K562 (cell line): ENCODE results near the gene DDX5. TPM values are rescaled to one million over a fixed set of nuclear protein-coding genes. Genes with fewer than 3 reads are reported as not detected.

Experiments
- BCLAF1 ChIP-seq, 2 experiments: fragments of 450-650 bp in 1 of 2; IDR thresholded peaks; 2 replicates each; pipeline ENCODE4 v1.6.1; 2011 to 2017; ENCODE audit warnings: low read depth in 2 of 2, antibody characterized with exemption in 1 of 2, borderline replicate concordance in 1 of 2, low read length in 1 of 2, mild to moderate bottlenecking in 1 of 2, mixed read lengths in 1 of 2; ENCODE audit not compliant: control insufficient read depth in 1 of 2
- CCAR2 ChIP-seq: fragments of 200-400 bp; formaldehyde crosslinking; IDR thresholded peaks from 2 replicates; pipeline ENCODE4 v1.6.1; 2017; ENCODE audit warnings: mild to moderate bottlenecking, low read depth, low read length
- CSDE1 ChIP-seq, 2 experiments: fragments of 450-650 bp; IDR thresholded peaks; 2 replicates each; pipeline ENCODE4 v1.6.1; 2016; ENCODE audit warnings: mild to moderate bottlenecking in 1 of 2
- ETV6 ChIP-seq, 3 experiments: fragments of 150-350 bp in 1 of 3; sonication (generic) in 1 of 3; formaldehyde crosslinking in 1 of 3; IDR thresholded peaks; 2 replicates each; pipeline versions ENCODE4 v1.6.1 to v1.8.0; 2014 to 2022; ENCODE audit warnings: borderline replicate concordance in 2 of 3, low read depth in 2 of 3, antibody characterized with exemption in 1 of 3, low read length in 1 of 3, mild to moderate bottlenecking in 1 of 3, missing genetic modification reagents in 1 of 3
- HBP1 ChIP-seq: fragments of 450-650 bp; formaldehyde crosslinking; IDR thresholded peaks from 2 replicates; pipeline ENCODE4 v1.4.0; 2022; ENCODE audit warnings: missing genetic modification characterization
- KHSRP ChIP-seq: fragments of 450-650 bp; IDR thresholded peaks from 2 replicates; pipeline ENCODE4 v1.6.1; 2017
- KLF6 ChIP-seq: fragments of 250-450 bp; sonication (Bioruptor Pico); IDR thresholded peaks from 2 replicates; pipeline ENCODE4 v1.4.0; 2020; ENCODE audit warnings: mild to moderate bottlenecking, moderate library complexity, borderline replicate concordance
- NFE2L1 ChIP-seq: fragments of 450-650 bp; IDR thresholded peaks from 2 replicates; pipeline ENCODE4 v1.6.1; 2016; ENCODE audit warnings: missing genetic modification characterization, low read depth, mild to moderate bottlenecking, missing compliant biosample characterization, moderate library complexity, borderline replicate concordance
- POLR2A ChIP-seq: fragments of 450-650 bp; conservative IDR thresholded peaks from 2 replicates; pipeline ENCODE4 v1.6.1; 2016
- POLR2AphosphoS5 ChIP-seq: IDR thresholded peaks from 2 replicates; pipeline ENCODE4 v1.6.1; 2011; ENCODE audit warnings: mild to moderate bottlenecking, low read depth, low read length, moderate library complexity; ENCODE audit not compliant: control insufficient read depth, insufficient read depth
- SMC3 ChIP-seq: conservative IDR thresholded peaks from 2 replicates; pipeline ENCODE4 v1.6.1; 2011; ENCODE audit warnings: low read depth, low read length, improper control_type of control experiment; ENCODE audit not compliant: insufficient read depth
- SRSF7 ChIP-seq: fragments of 200-400 bp; formaldehyde crosslinking; optimal IDR thresholded peaks from 2 replicates; pipeline ENCODE3; 2017; ENCODE audit warnings: mild to moderate bottlenecking, low read depth, low read length
- ZBTB8A ChIP-seq: fragments of 450-650 bp; IDR thresholded peaks from 2 replicates; pipeline ENCODE4 v1.6.1; 2018; ENCODE audit warnings: mild to moderate bottlenecking, moderate library complexity; ENCODE audit not compliant: partially characterized antibody
- ZNF57 ChIP-seq: fragments of 450-650 bp; formaldehyde crosslinking; IDR thresholded peaks from 2 replicates; pipeline ENCODE4 v1.4.0; 2020; ENCODE audit warnings: mild to moderate bottlenecking, moderate library complexity
- polyA plus RNA-seq, 8 experiments: library from polyadenylated mRNA; depleted of rRNA in 4 of 8; stranded (reverse) in 5 of 8; unstranded in 3 of 8; fragments of >200 nt; fragmentation: Nextera tagmentation in 2 of 8; fragmentation: Illumina TruSeq in 1 of 8; extraction: Ambion mirVana in 2 of 8; extraction: Trizol in 1 of 8; gene quantifications; 2 replicates each; pipeline versions ENCODE4 v1.2.1 to v1.2.3, GENCODE V29; 2011 to 2014; ENCODE audit warnings: inconsistent platforms in 1 of 8, missing spikeins in 1 of 8
- total RNA-seq, 7 experiments: library from RNA; depleted of rRNA in 6 of 7; stranded (reverse); fragments of >200 nt in 6 of 7; fragmentation: Illumina TruSeq in 2 of 7; extraction: Trizol in 2 of 7; gene quantifications; 2 replicates each; pipeline versions ENCODE4 v1.2.1 to v1.2.3, GENCODE V29; 2011 to 2021; ENCODE audit warnings: low replicate concordance in 1 of 7
- TF ChIP-seq, protein P1 (sequence below): sonication (generic); formaldehyde crosslinking; IDR thresholded peaks from 2 replicates; pipeline ENCODE4 v1.9.0; 2022; ENCODE audit warnings: mild to moderate bottlenecking, missing genetic modification reagents
- TF ChIP-seq, protein P2 (sequence below), 2 experiments: fragments of 450-650 bp; IDR thresholded peaks; 2 replicates each; pipeline ENCODE4 v1.6.1; 2018; ENCODE audit warnings: mild to moderate bottlenecking in 2 of 2, low read depth in 1 of 2; ENCODE audit not compliant: partially characterized antibody in 2 of 2

DDX5 gene
- total and polyA plus RNA-seq, 9 of the 15 experiments (the other 6 are each of a cell fraction or from before 2014, with no cell fraction given) = 306 to 1,639 (median 604) TPM

DNA sequence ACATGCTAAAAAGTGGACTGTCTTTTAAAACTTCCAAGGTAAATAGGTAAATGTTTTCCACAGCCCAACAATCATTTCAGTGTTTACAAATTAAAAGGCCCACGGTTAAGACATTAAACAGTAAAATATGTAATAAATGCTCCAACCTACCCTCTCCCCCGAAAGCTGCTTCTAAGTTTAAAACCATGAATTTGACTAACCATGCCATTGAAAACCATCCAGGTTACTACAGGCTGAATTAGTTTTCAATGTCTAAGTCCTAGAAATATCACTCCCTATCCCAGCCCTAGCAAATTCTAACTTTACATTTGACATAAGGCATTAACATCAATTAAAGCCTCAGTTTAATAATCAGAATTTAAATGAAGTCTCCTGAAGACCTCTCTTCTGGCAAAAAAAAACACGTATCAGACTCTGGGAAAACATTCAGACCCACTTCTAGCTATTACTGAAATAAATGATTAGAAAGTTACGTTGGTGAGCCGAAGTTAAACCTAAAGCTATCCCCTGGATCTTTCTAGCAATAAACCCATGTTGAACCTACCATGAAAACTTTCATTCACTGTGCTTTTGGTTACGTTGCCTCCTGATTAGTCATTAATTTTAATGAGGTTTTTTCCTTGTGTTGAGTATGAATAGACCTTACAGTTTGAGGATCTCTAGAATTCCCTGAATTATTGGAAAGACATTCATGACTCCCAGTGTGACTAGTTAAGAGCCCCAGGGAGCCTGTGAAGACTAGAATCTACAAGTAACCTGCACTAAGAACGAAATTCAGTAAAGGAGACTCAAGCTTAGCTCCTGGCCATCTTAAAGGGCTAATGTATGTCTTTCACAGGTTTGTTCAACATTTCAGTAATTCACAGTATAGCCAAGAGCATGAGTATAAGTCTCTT lies 7.5 kb downstream of the DDX5 start (continued):
- TF ChIP-seq SMC3 = no peak
- TF ChIP-seq BCLAF1 (IDR thresholded peaks at IDR 0.05; ENCODE audit: borderline replicate concordance in 1 of 2, control insufficient read depth in 1 of 2, low read depth in 2 of 2, low read length in 1 of 2) = peak in 1 of 2 experiments; percentile 39; a peak in 1 of 4 replicates
- TF ChIP-seq, protein P1, sequence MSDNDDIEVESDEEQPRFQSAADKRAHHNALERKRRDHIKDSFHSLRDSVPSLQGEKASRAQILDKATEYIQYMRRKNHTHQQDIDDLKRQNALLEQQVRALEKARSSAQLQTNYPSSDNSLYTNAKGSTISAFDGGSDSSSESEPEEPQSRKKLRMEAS = no peak
- TF ChIP-seq, protein P2, sequence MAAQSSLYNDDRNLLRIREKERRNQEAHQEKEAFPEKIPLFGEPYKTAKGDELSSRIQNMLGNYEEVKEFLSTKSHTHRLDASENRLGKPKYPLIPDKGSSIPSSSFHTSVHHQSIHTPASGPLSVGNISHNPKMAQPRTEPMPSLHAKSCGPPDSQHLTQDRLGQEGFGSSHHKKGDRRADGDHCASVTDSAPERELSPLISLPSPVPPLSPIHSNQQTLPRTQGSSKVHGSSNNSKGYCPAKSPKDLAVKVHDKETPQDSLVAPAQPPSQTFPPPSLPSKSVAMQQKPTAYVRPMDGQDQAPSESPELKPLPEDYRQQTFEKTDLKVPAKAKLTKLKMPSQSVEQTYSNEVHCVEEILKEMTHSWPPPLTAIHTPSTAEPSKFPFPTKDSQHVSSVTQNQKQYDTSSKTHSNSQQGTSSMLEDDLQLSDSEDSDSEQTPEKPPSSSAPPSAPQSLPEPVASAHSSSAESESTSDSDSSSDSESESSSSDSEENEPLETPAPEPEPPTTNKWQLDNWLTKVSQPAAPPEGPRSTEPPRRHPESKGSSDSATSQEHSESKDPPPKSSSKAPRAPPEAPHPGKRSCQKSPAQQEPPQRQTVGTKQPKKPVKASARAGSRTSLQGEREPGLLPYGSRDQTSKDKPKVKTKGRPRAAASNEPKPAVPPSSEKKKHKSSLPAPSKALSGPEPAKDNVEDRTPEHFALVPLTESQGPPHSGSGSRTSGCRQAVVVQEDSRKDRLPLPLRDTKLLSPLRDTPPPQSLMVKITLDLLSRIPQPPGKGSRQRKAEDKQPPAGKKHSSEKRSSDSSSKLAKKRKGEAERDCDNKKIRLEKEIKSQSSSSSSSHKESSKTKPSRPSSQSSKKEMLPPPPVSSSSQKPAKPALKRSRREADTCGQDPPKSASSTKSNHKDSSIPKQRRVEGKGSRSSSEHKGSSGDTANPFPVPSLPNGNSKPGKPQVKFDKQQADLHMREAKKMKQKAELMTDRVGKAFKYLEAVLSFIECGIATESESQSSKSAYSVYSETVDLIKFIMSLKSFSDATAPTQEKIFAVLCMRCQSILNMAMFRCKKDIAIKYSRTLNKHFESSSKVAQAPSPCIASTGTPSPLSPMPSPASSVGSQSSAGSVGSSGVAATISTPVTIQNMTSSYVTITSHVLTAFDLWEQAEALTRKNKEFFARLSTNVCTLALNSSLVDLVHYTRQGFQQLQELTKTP (IDR thresholded peaks at IDR 0.05; ENCODE audit: low read depth in 1 of 2, partially characterized antibody in 2 of 2) = no peak
- no peak for TF ChIP-seq CSDE1 (IDR thresholded peaks at IDR 0.05)
- TF ChIP-seq SRSF7 = no peak
- TF ChIP-seq POLR2A = peak; percentile 76
- TF ChIP-seq ZBTB8A = no peak
- TF ChIP-seq CCAR2 = no peak
- TF ChIP-seq ETV6 (IDR thresholded peaks at IDR 0.05; ENCODE audit: borderline replicate concordance in 1 of 2, low read depth in 2 of 2, low read length in 1 of 2) = no peak
- TF ChIP-seq ETV6 (CRISPR knock-in tag; IDR thresholded peaks at IDR 0.05; ENCODE audit: borderline replicate concordance) = no peak
- no peak for TF ChIP-seq ZNF57
- TF ChIP-seq KHSRP = peak; percentile 43; the same call in 1 of the 2 replicates
- peak; percentile 24; the same call in 1 of the 2 replicates for TF ChIP-seq HBP1 (CRISPR knock-in tag)
- TF ChIP-seq KLF6 (CRISPR knock-in tag) = no peak
- peak; percentile 74 for TF ChIP-seq POLR2AphosphoS5
- TF ChIP-seq NFE2L1 = no peak
